HG02884 (cell line): ENCODE data around the gene XPR1.

ENCODE experiments used
- ATAC-seq: cut with Tn5 transposase; IDR thresholded peaks from one replicate; pipeline ENCODE4 v1.9.1; 2021; ENCODE audit warnings: mild to moderate bottlenecking, moderate library complexity; ENCODE audit not compliant: unreplicated experiment

XPR1 gene

GRCh38 chr1:180925471-180926051 lies 293.7 kb downstream of the XPR1 start:
- no peak for ATAC-seq

GRCh38 chr1:180926164-180926981 lies 294.6 kb downstream of the XPR1 start:
- ATAC-seq, result no peak

DNA sequence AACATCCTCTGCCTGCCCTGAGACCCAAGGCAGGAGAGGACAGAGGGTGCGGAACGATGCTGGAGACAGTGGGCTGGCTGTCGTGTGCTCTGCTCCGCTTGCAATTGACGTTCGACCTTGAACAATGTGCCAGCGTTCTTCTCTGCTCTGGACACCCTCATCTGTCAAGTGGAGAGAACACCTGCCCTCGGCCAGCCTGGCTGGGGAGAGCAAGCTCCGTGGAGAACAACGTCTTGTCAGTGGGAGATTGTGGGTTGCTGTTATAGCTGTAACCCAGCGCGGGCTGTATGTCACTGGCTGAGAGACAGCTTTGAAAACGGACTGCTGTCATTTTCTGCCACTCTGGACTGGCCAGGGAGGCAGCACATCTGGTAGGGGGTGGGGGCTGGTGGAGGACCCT lies 295.5 kb downstream of the XPR1 start:
- ATAC-seq, result no peak

- no peak for ATAC-seq
Observed at GRCh38 chr1:180927841-180928240, 296.0 kb downstream of the XPR1 start.

DNA sequence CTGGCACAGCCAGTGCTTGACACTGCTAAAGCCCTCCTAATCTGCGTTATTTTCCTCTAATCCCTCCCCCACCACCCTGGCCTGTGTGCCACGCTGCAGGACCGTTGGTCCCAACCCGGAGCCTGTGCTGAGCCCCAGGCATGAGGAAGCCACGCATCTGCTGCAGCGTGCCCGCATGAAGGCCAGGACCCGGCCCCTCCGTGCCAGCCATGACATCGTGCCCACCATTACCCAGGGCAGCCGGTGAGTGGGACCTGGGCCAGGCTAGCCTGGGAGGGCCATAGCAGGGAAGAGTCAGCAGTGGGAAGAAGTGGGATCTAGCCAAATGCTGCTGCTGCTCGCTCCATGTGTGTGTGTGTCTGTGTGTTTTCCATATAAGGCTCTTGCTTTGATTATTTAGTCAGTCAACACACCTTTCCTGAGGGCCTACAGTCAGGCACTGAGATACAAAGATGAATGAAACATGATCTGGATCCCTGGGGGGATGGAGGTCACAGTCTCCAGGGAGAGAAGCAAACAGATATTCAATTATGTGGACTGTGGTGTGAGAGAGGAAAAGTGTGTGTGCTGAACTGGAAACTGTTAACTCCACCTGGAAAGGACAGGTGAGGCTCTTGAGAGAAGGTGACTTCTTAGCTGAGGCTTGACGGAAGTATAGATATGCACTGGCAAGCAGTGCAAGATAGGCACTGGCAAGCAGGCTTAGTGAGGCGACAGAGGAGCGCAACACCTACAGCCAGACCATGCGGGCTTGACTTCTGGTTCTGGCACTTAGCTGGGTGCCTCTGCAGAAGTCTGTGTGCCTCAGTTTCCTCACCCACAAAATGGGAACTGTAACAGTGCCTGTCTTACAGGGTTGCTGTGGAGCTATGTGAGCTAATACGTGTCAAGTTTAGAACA lies 296.8 kb downstream of the XPR1 start:
- no peak for ATAC-seq

- ATAC-seq, result no peak
Observed at GRCh38 chr1:180929389-180929788, 297.6 kb downstream of the XPR1 start.

DNA sequence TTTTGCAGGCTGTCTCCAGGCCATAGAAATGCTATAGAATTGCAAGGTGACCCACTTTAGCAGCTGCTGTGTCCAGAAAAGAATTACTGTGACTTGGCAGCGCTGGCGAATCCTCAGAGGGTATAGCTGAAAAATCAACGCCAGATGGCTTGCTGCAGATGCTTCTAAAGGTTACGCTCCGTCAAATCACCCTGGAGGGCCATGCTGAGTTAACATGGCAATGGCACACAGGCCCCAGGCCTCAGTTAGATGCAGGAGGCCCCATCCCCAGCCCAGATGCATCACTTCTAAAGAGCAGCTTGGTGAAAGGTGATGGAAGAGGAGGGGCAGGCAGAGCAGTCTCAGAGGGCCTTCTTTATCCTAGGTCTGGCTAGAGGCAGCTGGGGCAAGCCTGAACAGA lies 298.9 kb downstream of the XPR1 start:
- no peak for ATAC-seq

DNA sequence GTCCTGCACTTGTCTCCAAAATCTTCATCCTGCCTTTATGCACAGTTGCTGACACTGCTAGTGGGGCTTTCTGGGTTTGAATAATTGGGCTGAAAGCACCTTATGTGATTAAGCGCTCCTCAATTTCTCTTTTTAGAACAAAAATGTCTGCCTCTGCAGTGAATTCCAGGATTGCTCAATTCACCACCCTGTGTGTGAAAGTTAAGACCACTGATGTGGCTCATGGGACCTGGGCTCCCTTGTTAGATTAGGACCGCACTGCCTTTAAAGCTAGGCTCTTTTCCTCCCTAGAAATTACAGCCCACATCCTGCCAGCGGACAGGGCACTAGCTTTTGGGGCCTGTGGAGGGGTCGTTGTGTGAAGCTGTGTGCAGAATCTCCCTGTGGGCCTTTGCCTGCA lies 299.7 kb downstream of the XPR1 start:
- no peak for ATAC-seq

DNA sequence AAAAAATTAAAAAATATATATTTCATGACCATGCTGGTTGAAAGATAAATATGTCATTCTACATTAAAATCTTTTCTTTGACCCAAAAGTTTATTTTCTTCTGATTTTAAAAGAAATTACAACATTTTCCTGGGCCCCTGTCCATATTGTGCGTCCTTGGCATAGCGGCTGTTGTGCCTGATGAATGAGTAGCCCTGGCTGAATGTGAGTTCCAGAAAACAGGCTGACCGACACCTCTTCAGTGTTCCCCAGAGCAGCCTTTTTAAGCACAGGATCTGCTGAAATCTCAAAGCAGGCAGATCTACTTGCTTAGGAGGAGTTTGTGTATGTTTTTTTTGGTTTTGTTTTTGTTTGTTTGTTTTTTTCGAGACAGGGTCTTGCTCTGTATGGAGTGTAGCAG lies 300.6 kb downstream of the XPR1 start:
- no peak for ATAC-seq

GRCh38 chr1:180933141-180933540 lies 301.3 kb downstream of the XPR1 start:
- no peak for ATAC-seq

DNA sequence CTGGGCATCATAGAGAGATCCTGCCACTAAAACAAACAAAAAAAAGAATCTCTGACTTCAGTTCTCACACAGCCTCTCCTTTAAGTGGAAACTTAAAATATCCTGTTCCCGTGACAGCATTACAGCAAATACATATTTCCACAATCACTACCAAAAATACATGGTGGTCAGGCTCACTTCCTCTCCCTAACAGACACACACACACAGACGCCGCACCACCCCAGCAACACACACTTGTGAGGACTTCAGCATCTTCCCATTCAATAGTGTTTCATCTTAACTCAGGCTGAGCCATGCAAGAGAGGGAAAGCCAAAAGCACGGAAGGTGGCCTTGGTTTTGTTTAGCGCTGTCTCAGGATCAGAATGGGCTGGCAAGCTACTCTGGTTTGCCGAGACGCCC lies 302.7 kb downstream of the XPR1 start:
- ATAC-seq, result no peak

- no peak for ATAC-seq
Observed at GRCh38 chr1:180935326-180936109, 303.7 kb downstream of the XPR1 start.

DNA sequence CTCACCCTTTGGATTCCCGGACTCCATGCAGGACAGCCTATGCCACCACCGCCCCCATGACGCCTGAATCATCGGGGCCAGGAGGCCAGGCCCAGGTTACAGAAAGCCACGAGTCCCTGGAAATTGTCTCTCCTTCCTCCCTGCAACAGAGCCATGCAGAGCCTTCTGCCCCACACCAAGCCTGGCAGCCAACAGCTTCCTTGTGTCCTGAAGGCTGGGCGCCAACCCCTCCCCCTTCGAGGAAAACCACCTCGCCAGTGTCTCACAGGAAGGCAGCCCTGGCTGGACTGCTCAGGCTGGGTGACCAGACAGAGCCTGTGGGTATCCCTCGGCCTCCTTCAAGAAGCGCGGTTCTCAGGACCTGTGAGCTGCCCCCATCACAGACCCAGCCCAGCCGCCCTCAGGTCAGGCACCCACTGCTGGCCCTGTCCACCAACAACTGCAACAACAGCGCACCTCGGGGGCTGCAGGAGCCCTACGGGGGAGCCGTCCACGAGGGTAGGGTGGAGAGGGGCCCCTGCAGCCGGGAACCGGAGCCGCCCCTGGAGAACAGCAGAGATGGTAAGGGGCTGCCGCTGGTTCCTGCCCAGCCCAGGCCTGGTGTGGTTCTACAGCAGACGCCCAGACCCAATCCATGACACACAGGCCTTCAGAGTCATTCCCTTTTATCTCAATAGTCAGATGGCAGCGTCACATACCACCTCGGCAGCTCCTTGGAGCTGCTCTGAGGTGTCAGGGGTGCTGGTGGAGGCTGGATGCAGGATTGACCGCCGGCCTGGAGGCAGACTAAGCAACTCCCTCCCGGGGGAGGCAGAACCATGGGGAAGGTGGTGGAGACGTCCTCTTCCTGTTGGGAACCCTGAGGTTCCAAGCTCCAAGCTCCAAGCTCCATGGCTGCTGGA lies 304.5 kb downstream of the XPR1 start:
- ATAC-seq, result no peak

- no peak for ATAC-seq
Observed at GRCh38 chr1:180937012-180937372, 305.2 kb downstream of the XPR1 start.

GRCh38 chr1:180937624-180938225 lies 305.9 kb downstream of the XPR1 start:
- no peak for ATAC-seq

DNA sequence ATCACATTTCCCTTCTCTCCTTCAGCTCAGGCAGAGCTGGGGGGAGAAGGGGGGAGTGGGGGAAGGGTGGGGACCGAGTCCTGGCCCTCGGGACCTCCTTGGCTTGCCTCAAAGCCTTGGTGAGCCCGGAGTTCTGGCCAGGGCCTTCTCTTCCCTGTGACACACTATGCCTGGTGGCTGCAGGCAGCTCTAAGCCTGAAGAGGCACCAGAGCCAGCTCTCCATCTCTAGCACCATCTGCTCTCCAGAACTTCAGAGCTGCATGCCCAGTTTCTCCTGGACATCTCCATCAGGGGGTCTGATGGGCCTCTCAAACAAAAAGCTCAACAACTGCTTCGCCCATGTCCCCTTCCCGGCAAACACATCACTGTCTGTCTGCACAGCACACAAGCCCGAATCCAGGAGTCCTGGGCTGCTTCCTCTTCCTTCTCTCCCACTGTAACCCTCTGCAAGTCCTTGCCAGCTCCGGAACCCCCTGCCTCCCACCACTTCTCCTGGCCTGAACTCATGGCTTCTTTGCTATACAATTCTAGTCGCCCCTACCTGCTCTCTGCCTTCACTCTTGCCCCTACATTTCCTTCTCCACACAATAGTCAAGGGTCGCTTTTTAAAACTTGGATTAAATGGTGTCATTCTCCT lies 307.4 kb downstream of the XPR1 start:
- ATAC-seq, result no peak

- ATAC-seq, result no peak
Observed at GRCh38 chr1:180939711-180940103, 307.9 kb downstream of the XPR1 start.
